ENCODE measurements around the gene SLC2A1.

GRCh38 chr1:42888013-42888633 is 70.5 kb downstream of the SLC2A1 start:
- TF ChIP-seq EZH2 (IDR thresholded peaks at IDR 0.05) (no peak), FOXP2 (optimal IDR thresholded peaks at IDR 0.05; ENCODE audit: control extremely low read depth, extremely low read length, insufficient read depth) (no peak)
